HG03571 (cell line): ENCODE results near the gene PRKCA.

Source experiments
- ATAC-seq: cut with Tn5 transposase; IDR thresholded peaks from one replicate; pipeline ENCODE4 v1.9.1; 2021; ENCODE audit not compliant: unreplicated experiment

Gene PRKCA

GRCh38 chr17:66535611-66536010 lies 233.2 kb downstream of the PRKCA start:
- no peak for ATAC-seq

- ATAC-seq = no peak
Observed at GRCh38 chr17:66537502-66537901, 235.1 kb downstream of the PRKCA start.

GRCh38 chr17:66538776-66539175 lies 236.4 kb downstream of the PRKCA start:
- no peak for ATAC-seq

- no peak for ATAC-seq
Observed at GRCh38 chr17:66540131-66540781, 237.8 kb downstream of the PRKCA start.

- peak; percentile 76 for ATAC-seq
Observed at GRCh38 chr17:66541461-66542128, 239.2 kb downstream of the PRKCA start.

GRCh38 chr17:66542129-66542966 lies 239.9 kb downstream of the PRKCA start:
- peak; percentile 94 for ATAC-seq

- no peak for ATAC-seq
Observed at GRCh38 chr17:66542967-66543520, 240.6 kb downstream of the PRKCA start.

GRCh38 chr17:66543526-66543925 lies 241.1 kb downstream of the PRKCA start:
- ATAC-seq = no peak

GRCh38 chr17:66545918-66546317 lies 243.5 kb downstream of the PRKCA start:
- no peak for ATAC-seq

GRCh38 chr17:66547151-66547865 lies 244.9 kb downstream of the PRKCA start:
- no peak for ATAC-seq

- ATAC-seq = no peak
Observed at GRCh38 chr17:66548158-66548557, 245.7 kb downstream of the PRKCA start.

- ATAC-seq = no peak
Observed at GRCh38 chr17:66548659-66549310, 246.4 kb downstream of the PRKCA start.

GRCh38 chr17:66549311-66549704 lies 246.9 kb downstream of the PRKCA start:
- ATAC-seq = no peak

GRCh38 chr17:66549731-66550207 lies 247.4 kb downstream of the PRKCA start:
- no peak for ATAC-seq

- no peak for ATAC-seq
Observed at GRCh38 chr17:66551839-66552238, 249.4 kb downstream of the PRKCA start.

GRCh38 chr17:66552371-66552770 lies 250.0 kb downstream of the PRKCA start:
- ATAC-seq = no peak

GRCh38 chr17:66555605-66556004 lies 253.2 kb downstream of the PRKCA start:
- no peak for ATAC-seq

GRCh38 chr17:66557200-66557599 lies 254.8 kb downstream of the PRKCA start:
- no peak for ATAC-seq

GRCh38 chr17:66557886-66558285 lies 255.5 kb downstream of the PRKCA start:
- no peak for ATAC-seq

- no peak for ATAC-seq
Observed at GRCh38 chr17:66560691-66561090, 258.3 kb downstream of the PRKCA start.
